ENCODE data around the gene MAPK8. TPM values are rescaled to one million over a fixed set of nuclear protein-coding genes. Genes with fewer than 3 reads are reported as not detected.
"Not testable (repeated sequence)": the region's sequence is repeated elsewhere in the genome, so short reads cannot be mapped to it uniquely, and the experiment has no call there.

Gene MAPK8
- total RNA-seq, 1 experiment from 2014 or later: 47.2 TPM

- H3K9me3 ChIP-seq: peaks cover 19% of the 10 kb centered on the region
- no peaks in the 10 kb centered on the region for H3K27me3 ChIP-seq
- DNase-seq: no peak
- peaks cover 49% of the 10 kb centered on the region for H3K36me3 ChIP-seq
- no peak overlapping the region for H3K4me3 ChIP-seq
Observed at GRCh38 chr10:48414160-48414559, 107.7 kb downstream of the MAPK8 start.

- Histone ChIP-seq H3K9me3 (peaks cover 19% of the 10 kb centered on the region), H3K27me3 (no peaks in the 10 kb centered on the region), H3K4me3 (no peak overlapping the region), H3K36me3 (peaks cover 44% of the 10 kb centered on the region)
- DNase-seq: peak; percentile 14
Observed at GRCh38 chr10:48414778-48415177, 108.3 kb downstream of the MAPK8 start.

DNA sequence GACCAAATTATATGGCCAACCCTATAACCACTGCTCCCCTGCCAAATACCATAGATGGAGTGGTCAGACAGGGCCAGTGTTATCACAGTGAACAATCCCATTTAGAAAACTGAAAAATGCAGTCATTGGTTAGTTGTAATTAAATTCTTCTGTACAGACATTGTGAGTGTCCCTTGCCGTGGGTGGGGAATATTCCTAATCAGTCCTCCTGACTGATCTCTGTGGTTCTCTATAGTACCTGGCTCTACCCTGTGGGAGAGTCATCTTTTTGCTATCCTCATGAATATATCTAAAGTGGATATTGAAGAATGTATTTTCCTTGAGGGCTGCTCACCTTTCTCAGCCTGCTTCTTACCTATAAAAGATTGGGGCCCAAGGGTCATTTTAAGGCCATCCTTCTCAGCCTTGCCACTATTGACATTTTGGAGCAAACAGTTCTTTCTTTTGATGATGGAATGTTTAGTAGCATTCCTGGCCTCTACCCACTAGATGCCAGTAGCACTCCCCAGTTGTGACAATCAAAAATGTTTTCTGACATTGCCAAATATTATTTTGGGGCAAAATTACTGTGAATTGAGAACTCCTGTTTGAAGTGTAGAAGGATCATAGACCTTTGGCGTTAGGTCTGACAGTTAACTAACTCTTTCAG, 110.2 kb downstream of the MAPK8 start:
- no peak overlapping the region for H3K4me3 ChIP-seq
- DNase-seq: no peak
- H3K9me3 ChIP-seq: peaks cover 16% of the 10 kb centered on the region
- H3K27me3 ChIP-seq: no peaks in the 10 kb centered on the region
- H3K36me3 ChIP-seq: peaks cover 29% of the 10 kb centered on the region

DNA sequence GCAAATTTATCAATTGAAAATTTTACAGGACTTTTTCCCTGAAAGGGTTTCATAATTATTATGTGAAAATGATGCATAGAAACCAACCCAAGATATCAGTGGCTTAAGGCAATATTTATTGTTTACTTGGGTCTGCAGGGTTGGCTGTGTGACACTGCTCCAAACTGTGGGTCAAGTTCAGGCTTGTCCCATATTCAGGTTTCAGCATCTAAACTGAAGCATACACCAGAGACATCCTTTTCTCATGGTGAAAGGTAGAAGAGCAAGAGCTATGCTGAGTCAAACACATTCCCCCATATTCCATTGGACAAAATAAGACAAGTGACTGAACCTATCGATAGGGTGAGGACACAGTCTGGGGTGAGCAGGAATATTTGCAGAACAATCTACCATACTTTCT, 110.9 kb downstream of the MAPK8 start:
- Histone ChIP-seq H3K4me3 (no peak overlapping the region), H3K27me3 (no peaks in the 10 kb centered on the region), H3K9me3 (peaks cover 10% of the 10 kb centered on the region), H3K36me3 (peaks cover 22% of the 10 kb centered on the region)
- DNase-seq: no peak

GRCh38 chr10:48418189-48418788, 111.8 kb downstream of the MAPK8 start:
- H3K36me3 ChIP-seq: peaks cover 13% of the 10 kb centered on the region
- H3K9me3 ChIP-seq: peaks cover under 1% of the 10 kb centered on the region
- H3K4me3 ChIP-seq: no peak overlapping the region
- no peak for DNase-seq
- no peaks in the 10 kb centered on the region for H3K27me3 ChIP-seq

GRCh38 chr10:48419714-48420113, 113.2 kb downstream of the MAPK8 start:
- Histone ChIP-seq H3K4me3 (no peak overlapping the region), H3K36me3 (peaks cover 7% of the 10 kb centered on the region), H3K9me3 (no peaks in the 10 kb centered on the region), H3K27me3 (no peaks in the 10 kb centered on the region)
- DNase-seq: no peak

DNA sequence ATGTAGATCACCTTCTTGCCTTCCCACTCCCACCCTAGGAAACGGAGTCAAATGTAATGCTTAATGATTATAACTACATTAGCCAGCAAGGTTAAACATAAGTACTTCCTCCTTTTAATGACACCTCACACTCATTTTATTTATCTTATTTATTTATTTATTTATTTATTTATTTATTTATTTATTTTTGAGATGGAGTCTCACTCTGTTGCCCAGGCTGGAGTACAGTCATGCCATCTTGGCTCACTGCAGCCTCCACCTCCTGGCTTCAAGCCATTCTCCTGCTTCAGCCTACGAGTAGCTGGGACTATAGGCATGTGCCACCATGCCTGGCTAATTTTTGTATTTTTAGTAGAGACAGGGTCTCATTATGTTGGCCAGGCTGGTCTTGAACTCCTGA, 115.4 kb downstream of the MAPK8 start:
- not testable (repeated sequence) for H3K27me3 ChIP-seq, DNase-seq, H3K4me3 ChIP-seq, H3K36me3 ChIP-seq, H3K9me3 ChIP-seq

DNA sequence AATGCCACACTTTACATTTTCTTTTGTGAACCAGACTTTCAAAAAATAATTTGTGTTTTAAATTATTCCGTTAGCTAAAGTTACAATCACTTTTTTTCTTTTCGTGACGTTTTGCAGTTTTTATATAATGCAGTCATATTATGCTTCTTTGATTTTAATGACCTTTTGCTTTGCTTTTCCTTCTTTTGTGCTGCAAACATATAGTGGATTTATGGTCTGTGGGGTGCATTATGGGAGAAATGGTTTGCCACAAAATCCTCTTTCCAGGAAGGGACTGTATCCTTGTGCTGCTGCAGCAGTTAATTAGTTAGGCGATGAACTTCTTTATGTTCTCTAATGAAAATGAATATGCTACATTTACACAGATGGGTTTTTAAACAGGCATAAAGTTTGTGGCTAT, 117.4 kb downstream of the MAPK8 start:
- peaks cover 2% of the 10 kb centered on the region; the same call in 1 of the 2 replicates for H3K36me3 ChIP-seq
- DNase-seq: no peak
- no peaks in the 10 kb centered on the region for H3K9me3 ChIP-seq
- H3K4me3 ChIP-seq: no peak overlapping the region
- H3K27me3 ChIP-seq: no peaks in the 10 kb centered on the region

GRCh38 chr10:48428896-48429295, 122.4 kb downstream of the MAPK8 start:
- Histone ChIP-seq H3K27me3 (no peaks in the 10 kb centered on the region), H3K36me3 (no peaks in the 10 kb centered on the region), H3K9me3 (no peaks in the 10 kb centered on the region), H3K4me3 (no peak overlapping the region)
- DNase-seq: no peak

DNA sequence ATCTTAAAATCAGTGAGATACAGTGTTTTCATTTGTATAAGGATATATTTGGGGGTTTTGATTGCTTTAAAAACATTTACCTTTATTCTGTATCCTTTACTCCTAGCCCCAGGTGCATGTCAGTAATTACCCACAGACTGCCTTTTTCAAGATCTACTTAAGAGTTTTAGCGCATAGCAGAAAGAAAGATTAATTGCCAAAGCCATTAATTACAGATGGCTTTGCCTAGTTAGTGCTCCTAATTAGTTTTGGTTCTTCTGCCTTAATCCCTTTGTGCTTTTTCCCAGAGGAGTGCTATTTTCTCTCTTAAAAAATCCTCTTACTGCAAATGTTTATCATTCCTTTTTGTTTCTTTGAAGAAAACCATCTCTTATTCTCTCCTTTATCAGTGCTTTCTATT, 122.8 kb downstream of the MAPK8 start:
- Histone ChIP-seq H3K36me3 (no peaks in the 10 kb centered on the region), H3K27me3 (no peaks in the 10 kb centered on the region), H3K4me3 (no peak overlapping the region), H3K9me3 (no peaks in the 10 kb centered on the region)
- DNase-seq: no peak

DNA sequence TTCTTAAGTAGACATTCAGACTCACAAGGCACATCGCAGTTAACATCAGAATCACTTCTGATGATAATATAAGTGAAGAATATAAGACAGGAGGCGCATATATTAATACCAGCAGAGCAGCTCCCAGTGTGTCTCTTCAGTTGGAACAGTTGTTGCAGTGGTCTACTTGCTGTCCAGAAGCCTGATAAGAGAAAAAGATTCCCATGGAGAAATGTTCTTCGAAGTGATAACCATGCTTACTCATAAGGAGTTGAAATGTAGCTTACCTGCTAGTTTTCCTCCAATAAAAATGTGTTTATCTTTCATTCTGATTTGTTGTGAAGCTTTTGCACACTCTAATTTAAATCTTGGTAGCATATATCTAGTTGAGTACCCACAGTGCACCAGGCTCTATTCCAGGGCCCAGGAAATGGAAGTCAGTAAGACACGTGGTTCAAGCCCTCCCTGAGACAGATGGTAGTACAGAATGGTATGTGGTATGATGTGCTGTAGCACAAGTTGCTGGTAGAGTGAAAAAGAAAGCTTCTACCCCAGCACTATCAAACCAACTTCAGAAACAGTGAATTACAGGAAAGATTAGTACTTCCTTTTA, 124.0 kb downstream of the MAPK8 start:
- H3K36me3 ChIP-seq: no peaks in the 10 kb centered on the region; the same call in 1 of the 2 replicates
- no peaks in the 10 kb centered on the region for H3K27me3 ChIP-seq
- DNase-seq: no peak

GRCh38 chr10:48431871-48432270, 125.4 kb downstream of the MAPK8 start:
- no peak for DNase-seq
- H3K9me3 ChIP-seq: no peaks in the 10 kb centered on the region
- peaks cover 6% of the 10 kb centered on the region for H3K36me3 ChIP-seq
- H3K4me3 ChIP-seq: no peak overlapping the region
- H3K27me3 ChIP-seq: no peaks in the 10 kb centered on the region

More for the DNA sequence above, 124.0 kb downstream of the MAPK8 start:
- no peaks in the 10 kb centered on the region for H3K9me3 ChIP-seq
- H3K4me3 ChIP-seq: no peak overlapping the region

DNA sequence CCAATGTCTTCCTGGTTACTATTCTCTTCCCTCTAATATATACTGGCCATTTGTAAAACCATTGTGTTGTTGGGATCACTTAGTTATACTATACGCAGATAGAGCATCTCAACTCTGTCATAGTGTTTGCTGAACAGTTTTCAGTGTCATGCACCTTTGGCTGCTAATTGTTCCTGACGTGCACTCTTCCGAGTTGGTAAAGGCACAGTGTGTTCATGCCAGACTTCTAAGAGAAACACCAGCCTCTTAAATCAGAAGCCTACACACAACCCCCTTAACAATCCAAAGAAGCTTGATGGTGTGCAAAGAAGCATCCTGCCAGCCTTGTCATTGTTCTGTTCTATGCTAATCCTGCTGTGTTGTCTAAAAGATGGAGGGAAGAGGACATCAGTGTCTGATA, 131.1 kb downstream of the MAPK8 start:
- H3K36me3 ChIP-seq: peaks cover 7% of the 10 kb centered on the region
- H3K9me3 ChIP-seq: no peaks in the 10 kb centered on the region
- no peaks in the 10 kb centered on the region for H3K27me3 ChIP-seq
- DNase-seq: no peak
- H3K4me3 ChIP-seq: no peak overlapping the region

DNA sequence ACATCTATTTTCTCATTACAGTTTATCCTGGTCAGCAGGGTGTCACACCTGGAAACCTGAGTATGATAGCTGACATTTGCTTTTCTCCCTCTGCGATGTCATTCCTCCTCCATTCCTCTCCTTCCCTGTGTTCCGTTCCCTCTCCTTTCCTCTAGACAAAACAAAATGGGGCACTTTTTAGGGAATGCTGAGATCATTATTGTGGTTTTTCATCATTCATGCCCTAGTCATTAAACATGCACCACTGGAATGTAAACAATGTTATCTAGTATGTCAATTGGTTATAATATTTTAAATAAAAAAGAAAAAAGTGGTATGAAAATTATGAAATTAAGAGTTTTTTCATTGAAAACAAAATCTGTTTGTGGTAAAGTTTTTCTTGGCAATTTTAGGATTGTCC, 132.6 kb downstream of the MAPK8 start:
- H3K4me3 ChIP-seq: no peak overlapping the region
- DNase-seq: no peak
- H3K36me3 ChIP-seq: peaks cover 7% of the 10 kb centered on the region
- no peaks in the 10 kb centered on the region for H3K27me3 ChIP-seq
- no peaks in the 10 kb centered on the region for H3K9me3 ChIP-seq

GRCh38 chr10:48439581-48440041, 133.1 kb downstream of the MAPK8 start:
- Histone ChIP-seq H3K9me3 (no peaks in the 10 kb centered on the region), H3K36me3 (peaks cover 7% of the 10 kb centered on the region), H3K27me3 (no peaks in the 10 kb centered on the region), H3K4me3 (no peak overlapping the region)
- no peak for DNase-seq

DNA sequence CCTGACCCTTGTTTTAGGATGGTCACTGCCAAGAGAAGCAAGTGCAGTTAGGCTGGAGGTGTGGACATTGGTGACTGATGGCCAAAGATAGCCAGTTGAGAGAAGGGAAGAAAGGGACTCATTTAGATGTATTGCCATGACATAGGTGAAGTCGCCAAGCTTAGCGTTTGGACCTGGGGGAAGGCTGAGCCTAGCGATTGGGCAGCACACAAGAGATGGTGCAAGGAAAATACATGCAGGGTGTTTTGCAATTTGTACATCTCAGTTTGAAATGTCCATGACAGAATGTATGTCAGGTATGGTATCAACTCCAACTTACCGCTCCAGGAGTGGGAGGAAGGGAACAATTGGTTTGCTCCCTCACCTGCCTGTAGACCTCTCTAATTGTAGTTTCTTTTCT, 134.3 kb downstream of the MAPK8 start:
- DNase-seq: no peak

DNA sequence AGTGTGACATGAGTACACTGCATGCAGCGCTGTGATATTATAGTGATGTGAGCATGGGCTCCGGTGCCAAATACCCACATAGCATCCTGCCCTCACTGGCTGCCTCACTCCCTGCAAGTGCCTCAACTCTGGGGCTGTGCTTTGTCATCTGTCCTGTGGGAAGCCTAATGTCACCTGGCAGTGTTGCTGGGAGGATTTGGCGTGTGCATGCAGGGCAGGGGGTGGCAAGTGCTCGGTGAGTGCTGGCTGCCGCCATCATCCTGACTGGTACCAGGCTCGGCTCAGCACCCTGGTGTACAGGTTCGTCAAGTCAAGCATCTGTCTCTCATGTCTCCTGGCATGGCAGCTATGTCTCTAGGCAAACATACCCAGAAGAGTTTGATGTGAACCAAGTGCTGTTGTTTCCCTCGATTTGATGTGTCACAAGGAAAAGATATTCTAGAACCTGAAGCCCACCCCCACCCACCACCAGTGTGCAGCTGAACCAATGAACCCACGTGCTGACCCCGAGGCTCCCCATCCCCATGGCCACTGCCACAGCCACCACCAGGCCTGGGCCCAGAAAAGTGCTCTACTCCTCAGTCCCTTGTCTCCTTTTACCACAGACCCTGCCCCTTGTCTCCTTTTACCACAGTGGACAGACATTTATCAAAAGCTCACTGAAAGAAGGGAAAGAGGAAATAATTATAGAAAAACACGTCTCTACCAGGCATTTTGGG, 135.8 kb downstream of the MAPK8 start:
- Histone ChIP-seq H3K9me3 (no peaks in the 10 kb centered on the region), H3K36me3 (no peaks in the 10 kb centered on the region; the same call in 1 of the 2 replicates), H3K4me3 (no peak overlapping the region), H3K27me3 (no peaks in the 10 kb centered on the region)
- no peak for DNase-seq

More for the DNA sequence above, 134.3 kb downstream of the MAPK8 start:
- H3K4me3 ChIP-seq: no peak overlapping the region
- peaks cover 7% of the 10 kb centered on the region for H3K36me3 ChIP-seq
- H3K27me3 ChIP-seq: no peaks in the 10 kb centered on the region
- no peaks in the 10 kb centered on the region for H3K9me3 ChIP-seq

All from MG63 (cell line).